Measurements from ENCODE around the gene PHF20.

DNA sequence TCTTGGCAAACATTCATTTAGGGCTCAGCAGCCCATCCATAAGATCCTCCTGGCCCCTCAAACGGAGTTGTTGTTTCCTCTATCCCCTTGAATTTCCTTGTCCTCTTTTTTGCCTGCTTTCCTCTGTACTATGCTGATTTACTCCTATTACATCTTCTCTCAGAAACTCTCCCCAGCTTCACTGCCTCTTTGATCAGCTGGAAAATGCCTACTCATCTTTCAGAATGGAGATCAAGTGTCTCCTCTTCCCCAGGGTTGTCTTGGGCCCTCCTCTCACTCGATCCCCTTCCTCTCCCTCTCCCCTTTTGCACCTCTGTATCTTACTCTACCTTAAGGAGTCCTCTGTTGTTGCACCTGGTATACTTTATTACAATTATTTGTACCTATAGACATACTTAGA is 60.2 kb downstream of the PHF20 start:
- TF ChIP-seq POLR2A (IDR thresholded peaks at IDR 0.05): no peak
- TF ChIP-seq, protein P1, sequence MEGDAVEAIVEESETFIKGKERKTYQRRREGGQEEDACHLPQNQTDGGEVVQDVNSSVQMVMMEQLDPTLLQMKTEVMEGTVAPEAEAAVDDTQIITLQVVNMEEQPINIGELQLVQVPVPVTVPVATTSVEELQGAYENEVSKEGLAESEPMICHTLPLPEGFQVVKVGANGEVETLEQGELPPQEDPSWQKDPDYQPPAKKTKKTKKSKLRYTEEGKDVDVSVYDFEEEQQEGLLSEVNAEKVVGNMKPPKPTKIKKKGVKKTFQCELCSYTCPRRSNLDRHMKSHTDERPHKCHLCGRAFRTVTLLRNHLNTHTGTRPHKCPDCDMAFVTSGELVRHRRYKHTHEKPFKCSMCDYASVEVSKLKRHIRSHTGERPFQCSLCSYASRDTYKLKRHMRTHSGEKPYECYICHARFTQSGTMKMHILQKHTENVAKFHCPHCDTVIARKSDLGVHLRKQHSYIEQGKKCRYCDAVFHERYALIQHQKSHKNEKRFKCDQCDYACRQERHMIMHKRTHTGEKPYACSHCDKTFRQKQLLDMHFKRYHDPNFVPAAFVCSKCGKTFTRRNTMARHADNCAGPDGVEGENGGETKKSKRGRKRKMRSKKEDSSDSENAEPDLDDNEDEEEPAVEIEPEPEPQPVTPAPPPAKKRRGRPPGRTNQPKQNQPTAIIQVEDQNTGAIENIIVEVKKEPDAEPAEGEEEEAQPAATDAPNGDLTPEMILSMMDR (IDR thresholded peaks at IDR 0.05): no peak
